GM19463 (cell line): ENCODE measurements around the gene PI4K2B.
"Not testable (repeated sequence)": the region's sequence is repeated elsewhere in the genome, so short reads cannot be mapped to it uniquely, and the experiment has no call there.

Source experiments
- ATAC-seq: cut with Tn5 transposase; IDR thresholded peaks from one replicate; pipeline ENCODE4 v1.9.1; 2021; ENCODE audit warnings: mild to moderate bottlenecking, moderate library complexity; ENCODE audit not compliant: unreplicated experiment

PI4K2B gene

DNA sequence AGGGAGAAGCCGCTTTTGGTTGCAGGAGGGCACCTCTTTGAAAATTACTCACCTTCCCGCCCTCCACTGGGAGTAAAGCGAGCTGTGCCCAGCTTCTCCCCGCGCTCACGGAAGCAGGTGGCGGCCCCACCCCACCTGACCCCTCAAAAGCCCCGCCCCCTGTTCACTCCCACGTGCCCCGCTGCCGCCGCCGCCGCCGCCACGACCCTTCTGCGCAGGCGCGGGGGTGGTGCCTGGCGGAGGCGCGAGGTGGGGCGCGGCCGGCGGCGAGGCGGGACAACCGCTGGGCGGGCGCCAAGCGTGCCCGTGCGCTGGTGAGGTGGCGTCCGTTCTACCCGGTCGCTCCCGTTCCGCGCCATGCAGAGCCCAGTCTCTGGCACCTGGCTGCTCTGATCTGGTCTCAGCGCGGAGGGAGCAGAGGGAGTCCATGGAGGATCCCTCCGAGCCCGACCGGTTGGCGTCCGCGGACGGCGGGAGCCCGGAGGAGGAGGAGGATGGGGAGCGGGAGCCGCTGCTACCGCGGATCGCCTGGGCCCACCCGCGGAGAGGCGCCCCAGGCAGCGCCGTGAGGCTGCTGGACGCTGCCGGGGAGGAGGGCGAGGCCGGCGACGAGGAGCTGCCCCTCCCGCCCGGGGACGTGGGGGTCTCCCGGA lies at the start of gene PI4K2B:
TSS of gene PI4K2B (plus strand) at position 297 of the 653 bp plus-strand sequence. CDS start at position 428, 131 bp downstream.
- ATAC-seq, result peak; percentile 76

DNA sequence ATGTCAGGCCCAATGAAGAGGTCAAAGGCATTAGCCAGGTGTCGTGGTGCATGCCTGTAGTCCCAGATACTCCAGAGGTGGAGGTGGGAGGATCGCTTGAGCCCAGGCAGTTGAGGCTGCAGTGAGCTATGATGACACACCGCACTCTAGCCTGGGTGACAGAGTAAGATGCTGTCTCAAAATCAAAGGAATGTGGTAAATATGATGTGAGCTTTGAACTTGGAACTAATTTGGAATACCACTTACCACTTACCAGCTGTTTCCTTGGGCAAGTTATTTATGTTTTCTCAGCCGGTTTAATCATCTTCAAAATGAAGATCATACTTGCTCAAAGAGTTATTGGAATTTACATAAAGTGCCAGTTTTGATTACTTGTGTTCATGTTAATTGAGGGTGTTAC lies 49.8 kb upstream of the PI4K2B start:
- no peak for ATAC-seq

DNA sequence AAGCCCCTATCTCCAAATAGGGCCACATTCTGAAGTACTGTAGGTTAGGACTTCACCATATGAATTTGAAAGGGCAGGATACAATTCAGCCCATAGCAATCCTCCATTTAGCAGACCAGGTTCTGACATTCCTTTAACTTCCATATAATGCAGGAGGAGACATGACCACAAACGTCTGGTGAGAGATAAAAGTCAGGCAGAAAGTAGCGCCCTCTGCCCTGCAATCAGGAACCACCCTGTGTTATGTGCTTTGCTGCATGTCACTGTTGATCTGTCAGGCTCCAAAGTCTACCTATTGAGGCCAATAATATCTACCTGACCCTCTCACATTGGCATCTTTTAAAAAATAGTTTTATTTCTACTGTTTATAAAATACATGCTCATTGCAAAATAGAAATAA lies 43.4 kb upstream of the PI4K2B start:
- no peak for ATAC-seq

DNA sequence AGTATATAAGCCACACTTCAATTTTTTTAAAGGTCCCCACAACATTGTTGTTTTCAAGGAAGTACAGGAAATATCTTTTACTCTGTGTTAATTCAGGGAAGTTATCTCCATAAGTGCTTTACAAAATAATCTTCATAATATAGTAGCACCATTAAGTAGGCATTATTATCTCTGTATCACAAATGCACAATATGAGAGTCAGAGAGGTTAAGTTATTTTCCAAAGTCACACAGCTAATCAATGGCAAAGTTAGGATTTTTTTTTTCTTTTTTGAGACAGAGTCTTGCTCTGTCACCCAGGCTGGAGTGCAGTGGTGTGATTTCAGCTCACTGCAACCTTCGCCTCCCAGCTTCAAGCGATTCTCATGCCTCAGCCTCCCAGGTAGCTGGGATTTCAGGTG lies 35.1 kb upstream of the PI4K2B start:
- ATAC-seq, result no peak

DNA sequence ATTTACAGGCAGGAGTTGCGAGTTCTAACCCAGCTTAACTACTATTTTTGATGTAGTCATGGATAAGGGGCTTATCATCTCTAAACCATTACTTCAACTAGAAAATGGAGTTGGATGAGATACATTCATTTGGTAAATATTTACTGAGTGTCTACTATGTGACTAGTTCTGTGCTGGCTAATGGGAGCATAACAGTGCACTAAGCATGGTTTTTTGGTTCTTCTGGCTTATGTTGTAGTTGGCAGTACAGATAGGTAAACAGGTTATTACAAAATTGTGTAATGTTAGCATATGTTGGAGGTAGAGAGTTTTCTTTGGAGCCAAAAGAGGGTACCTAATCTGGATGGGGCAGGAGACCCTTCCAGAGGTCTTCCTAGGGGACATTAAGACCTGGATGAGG lies 25.8 kb upstream of the PI4K2B start:
- no peak for ATAC-seq

DNA sequence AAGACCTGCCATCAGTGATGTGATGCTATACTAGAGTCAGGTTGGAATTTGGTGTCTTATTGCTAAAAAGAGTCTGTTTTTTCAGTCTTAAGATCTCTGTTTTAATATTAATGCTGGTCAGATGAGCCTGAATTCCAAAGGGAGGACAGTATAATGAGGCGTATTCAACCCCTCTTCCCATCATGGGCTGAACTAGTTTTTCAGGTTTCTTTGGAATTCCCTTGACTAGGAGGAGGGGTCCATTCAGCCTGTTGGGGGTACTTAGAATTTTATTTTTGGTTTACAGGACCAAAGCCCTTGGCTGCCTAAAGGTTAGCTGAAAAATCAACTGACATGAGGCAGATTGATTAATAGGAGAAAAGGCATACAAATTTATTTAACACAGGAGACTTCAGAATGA lies 24.1 kb upstream of the PI4K2B start:
- no peak for ATAC-seq

DNA sequence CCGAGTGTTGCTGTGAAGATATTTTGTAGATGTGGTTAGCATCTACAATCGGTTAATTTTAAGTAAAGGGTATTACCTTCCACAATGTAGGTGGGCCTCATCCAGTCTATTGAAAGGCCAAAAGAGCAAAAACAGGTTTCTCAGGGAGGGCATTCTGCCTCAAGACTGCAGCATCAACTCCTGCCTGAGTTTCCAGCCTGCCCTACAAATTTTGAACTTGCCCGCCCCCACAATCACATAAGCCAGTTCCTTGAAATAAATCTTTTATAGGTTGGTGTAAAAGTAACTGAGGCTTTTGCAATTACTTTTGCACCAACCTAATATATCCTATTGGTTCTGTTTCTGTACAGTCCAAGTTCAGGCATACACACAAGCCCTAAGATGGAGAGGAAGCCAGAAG lies 22.1 kb upstream of the PI4K2B start:
- ATAC-seq, result no peak

DNA sequence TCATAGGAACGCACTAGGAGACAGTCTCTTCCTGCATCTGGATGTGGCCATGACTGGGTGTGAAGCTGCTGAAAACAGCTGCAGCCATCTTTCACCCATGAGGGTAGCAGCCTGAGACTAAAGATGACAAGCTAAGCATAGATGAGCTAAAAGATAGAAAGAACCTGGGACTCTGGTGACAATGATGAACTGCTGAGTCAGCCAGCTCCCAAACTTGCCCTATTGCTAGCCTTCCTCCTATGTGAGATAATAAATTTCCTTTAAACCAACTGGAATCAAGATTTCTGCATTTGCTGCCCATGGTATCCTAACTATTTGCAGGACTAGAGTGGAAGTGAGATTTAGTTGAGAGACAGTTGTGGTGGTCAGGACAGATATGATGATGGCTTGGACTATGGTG lies 21.0 kb upstream of the PI4K2B start:
- no peak for ATAC-seq

DNA sequence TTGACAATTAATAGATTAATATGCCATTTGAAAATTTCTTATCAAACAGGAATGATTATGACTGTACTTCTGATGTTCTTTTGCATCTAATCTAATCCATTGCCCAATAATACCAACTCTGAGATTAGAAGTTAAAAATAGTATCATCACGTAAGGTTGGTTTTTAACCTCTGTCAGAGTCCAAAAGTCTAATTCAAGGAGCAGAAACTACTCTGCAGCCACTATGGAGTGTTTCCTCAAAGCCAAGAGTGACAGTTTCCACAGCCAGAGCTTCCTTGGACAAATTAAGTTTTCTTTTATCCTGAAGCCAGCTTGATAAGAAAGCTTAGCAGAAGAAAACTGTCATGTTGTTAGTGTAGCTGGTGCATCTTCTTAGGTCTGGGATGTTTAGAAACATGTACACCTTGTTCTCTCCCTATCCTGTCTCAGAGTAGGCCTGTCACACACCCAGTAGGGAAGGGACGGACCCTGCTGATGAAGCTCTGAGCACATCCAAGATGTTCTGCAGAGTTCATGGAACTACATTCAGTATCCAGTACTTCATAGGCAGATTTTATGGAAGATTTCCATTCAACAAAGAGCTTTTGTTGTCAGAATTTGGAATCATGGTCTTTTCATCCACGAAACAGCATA lies 20.4 kb upstream of the PI4K2B start:
- ATAC-seq, result no peak

DNA sequence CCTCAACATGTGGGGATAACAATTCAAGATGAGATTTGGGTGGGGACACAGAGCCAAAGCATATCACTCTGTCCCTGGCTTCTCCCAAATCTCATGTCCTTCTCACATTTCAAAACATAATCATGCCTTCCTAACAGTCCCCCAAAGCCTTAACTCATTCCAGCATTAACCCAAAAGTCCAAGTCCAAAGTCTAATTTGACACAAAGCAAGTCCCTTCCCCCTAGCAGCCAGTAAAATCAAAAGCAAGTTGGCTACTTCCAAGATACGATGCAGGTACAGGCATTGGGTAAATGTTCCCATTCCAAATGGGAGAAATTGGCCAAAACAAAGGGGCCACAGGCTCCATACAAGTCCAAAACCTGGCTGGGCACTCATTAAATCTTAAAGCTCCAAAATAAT lies 19.1 kb upstream of the PI4K2B start:
- ATAC-seq, result not testable (repeated sequence)

DNA sequence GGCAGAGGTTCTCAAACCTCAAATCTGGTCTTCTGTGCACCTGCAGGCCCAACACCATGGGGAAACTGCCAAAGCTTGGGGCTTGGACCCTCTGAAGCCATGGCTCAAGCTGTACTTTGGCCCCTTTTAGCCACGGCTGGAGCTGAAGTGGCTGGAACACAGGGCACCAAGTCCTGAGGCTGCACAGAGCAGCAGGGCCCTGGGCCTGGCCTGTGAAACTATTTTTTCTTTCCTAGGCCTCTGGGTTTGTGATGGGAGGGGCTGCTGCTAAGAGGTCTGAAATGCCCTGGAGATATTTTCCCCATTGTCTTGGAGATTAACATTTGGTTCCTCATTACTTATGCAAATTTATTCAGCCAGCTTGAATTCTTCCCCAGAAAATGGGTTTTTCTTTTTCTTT lies 18.3 kb upstream of the PI4K2B start:
- ATAC-seq, result no peak

DNA sequence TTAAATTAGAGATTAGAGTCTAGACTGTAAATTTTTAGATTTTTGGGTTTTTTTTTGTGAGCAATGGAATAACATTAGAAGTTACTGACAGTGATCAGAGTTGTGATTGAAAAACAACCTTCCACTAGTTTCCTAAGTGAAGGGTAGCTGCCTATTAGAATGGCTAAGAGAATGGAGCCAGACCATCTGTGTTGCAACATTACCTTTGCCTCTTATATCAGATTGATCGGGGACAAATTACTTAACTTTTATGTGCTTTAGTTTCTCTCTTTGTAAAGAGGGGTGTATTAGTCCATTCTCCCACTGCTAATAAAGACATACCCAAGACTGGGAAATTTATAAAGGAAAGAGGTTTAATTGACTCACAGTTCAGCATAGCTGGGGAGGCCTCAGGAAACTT lies 12.5 kb upstream of the PI4K2B start:
- no peak for ATAC-seq

DNA sequence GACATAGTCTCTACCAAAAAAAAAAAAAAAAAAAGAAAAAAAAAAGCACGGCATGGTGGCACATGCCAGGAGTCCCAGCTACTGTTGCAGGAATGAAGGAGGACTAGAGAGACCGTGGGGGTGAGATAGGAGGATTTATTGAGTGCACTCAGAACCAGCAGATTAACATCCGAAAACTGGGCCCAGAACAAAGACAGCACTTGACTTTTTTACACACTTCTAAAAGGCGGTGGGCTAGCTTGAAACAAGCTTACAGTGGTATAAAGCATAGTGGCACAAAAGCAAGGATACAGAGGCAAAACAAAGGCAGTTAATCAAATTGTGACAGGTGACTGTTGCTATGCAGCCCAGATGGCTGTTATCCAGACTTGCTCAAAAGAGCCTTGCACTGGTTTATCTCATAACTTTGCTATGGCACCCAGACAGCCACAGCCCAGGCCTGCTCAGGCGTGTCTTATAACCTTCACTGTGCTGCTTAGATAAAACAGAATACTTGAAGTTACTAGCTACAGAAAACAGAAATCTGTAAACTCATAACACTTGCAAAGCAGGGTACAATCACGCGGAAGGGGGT lies 9.9 kb upstream of the PI4K2B start:
- no peak for ATAC-seq

DNA sequence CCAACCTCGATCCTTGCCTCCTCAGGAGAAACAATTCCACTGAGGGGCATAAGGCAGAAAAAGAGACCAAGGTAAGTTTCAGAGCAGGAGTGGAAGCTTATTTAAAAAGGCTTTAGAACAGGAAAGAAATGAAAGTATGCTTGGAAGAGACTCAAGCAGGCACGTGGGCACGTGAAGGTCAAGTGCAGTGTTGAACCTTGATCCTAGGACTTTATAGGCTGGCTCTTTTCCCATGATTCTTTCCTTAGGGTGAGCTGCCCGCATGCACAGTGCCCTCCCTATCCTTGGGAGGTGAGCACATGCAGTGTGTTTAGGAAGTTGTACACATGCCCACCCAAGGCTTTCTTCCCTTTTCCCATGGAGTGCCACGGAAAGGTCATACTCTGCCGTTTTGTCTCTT lies 4.0 kb upstream of the PI4K2B start:
- ATAC-seq, result no peak

DNA sequence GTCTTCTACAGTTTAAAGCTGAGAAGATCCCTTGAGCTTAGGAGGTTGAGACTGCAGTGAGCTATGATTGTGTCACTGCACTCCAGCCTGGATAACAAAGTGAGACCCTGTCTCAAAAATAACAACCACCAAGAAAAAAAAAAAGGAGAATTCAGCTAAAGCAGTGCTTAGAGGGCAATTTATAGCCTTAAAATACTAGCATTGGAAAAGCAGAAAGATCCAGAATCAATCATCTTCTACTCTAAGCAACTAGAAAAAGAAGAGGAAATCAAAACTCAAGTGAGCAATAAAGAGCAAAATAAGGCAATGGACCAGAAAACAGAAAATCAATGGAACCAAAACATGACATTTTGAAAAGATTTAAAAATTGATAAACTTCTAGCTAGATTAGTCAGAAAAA lies 639 bp upstream of the PI4K2B start:
- no peak for ATAC-seq

DNA sequence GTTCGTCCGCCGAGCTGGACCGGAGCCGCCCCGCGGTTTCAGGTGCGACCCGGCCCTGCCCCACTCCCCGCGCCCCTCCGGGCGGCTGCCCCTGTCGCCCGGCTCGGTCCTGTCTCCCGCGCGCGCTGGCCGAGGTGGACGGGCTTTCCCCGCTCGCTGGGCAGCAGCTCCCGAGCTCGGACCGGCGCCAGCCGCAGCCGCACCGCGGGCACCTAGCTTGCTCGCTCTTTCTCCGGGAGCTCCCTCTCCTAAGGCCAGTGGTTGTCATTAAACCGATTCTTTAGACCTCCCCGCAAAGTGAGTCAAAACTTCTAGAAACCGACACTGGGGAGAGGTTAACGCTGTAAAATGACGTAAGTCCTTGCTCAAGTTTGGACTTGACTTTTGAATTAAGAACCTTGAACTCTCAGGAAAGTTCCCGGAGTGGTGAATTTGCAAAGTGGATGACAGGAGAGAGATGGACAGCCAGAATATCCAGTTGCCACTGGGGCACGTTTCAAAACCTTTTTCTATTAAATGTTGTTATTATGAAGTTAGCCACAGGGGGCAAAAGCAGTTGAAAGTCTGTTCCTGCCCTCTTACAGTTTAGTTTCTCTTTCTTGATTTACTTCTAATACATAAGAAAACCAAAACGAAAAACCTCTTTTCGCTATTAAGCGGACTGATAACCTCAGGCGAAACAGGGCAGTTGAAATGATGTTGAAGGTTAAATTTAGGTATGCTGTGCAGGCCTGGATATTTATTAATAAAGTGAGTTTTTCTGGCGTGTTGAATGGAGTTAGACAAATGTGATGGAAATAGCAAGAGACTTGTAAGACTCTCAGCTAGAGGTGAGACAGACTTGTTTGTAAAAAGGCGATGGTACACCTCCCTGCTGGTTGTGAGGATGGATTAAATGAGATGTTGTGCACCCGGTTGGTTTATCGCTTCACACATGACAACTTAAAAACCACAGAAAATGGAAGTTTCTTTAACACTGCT lies 847 bp downstream of the PI4K2B start:
- peak; percentile 47 for ATAC-seq

DNA sequence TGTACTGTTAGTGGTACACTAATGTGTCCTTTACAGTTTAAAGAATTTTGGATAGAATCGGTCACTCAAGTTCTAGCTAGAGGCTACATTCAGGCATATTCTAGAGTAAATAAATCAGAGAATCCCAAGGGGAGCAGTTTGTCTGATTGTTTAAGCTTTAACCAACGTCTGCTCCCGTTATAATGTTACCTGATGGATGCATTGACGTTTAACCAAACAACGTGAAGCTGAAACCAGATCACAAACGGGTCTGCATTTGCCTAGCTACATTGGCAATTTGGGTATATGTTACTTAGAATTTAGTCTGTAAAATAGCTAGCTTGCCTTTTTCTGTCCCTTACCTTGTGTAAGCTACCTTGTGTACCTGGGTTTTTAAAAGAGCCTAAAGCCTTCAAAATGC lies 1.6 kb downstream of the PI4K2B start:
- no peak for ATAC-seq

DNA sequence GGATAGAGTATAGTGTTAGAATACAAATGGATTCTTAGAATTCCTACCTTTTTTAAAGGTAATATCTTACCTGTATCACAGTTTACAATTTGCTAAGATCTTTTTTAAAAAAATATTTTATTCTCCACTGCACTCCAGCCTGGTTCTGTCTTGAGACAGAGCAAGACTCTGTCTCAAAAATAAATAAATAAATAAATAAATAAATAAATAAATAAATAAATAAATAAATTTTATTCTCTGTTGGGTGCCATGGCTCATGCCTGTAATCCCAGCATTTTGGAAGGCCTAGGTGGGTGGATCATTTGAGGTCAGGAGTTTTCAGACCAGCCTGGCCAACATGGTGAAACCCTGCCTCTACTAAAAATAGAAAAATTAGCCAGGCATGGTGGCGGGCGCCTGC lies 2.2 kb downstream of the PI4K2B start:
- not testable (repeated sequence) for ATAC-seq

DNA sequence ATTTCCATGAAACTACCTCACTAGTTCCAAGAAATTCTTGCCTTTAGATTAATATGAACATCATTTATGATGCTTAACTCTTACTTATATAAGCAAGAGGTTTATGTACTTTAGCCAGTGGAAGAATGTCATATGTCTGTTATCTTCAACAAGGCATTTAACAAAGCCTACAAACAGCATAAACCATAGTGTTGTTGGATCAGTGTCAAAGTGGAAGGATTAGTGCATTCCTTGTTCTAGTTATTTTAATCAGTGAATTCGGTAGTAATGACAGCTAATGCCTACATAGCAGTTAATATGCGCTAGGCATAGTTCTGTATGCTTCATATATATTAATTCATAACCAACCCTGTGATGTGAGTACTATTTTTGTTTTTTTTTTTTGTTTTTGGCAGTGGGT lies 3.1 kb downstream of the PI4K2B start:
- no peak for ATAC-seq

DNA sequence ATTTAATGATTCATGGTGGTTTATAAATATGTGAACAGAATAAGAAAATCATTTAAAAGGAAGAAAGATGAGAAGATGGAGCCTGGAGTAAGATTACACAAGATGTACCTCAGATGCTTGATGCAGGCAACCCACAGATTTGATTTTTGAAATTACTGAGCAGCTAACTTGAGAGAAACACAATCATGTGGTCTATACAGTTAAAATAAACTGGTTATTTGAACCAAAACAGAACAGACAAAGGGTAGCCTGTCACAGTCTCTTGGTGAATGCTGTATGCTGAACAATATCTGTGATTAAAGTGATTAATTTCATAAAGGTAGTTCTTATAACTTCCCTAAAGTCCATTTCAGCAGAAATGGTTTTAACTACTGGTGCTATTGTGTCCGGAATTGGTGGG lies 4.2 kb downstream of the PI4K2B start:
- no peak for ATAC-seq

DNA sequence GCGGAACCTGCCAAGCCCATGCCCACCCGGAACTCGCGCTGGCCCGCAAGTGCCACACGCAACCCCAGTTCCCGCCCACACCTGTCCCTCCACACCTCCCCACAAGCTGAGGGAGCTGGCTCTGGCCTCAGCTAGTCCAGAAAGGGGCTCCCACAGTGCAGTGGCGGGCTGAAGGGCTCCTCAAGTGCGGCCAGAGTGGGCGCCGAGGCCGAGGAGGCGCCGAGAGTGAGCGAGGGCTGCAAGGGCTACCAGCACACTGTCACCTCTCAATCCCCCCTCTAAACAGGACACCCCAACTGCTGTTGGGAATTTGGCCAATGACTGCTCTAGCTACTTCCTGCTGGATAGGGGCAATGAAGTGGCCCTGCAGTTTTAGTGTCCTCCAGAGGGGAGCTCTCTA lies 5.7 kb downstream of the PI4K2B start:
- ATAC-seq, result not testable (repeated sequence)
